ENCODE measurements around the gene CRLF1. TPM values are rescaled to one million over a fixed set of nuclear protein-coding genes. Genes with fewer than 3 reads are reported as not detected.

The CRLF1 gene
- total RNA-seq, 1 experiment from 2014 or later: 0.61 TPM

GRCh38 chr19:18558604-18559003 lies 48.0 kb downstream of the CRLF1 start:
- Histone ChIP-seq H3K27me3 (replicated peaks; ENCODE audit: control insufficient read depth, insufficient read depth, low read length) (no peaks in the 10 kb centered on the region), H3K36me3 (ENCODE audit: control insufficient read depth, insufficient read depth, low read length) (no peaks in the 10 kb centered on the region), H3K9me3 (no peaks in the 10 kb centered on the region), H3K4me1 (no peaks in the 10 kb centered on the region), H3K4me3 (ENCODE audit: low read depth, low read length) (peak overlapping the region; percentile 98)
- Mint-ChIP-seq H3K9me3 (ENCODE audit: unreplicated experiment) (no peaks in the 10 kb centered on the region), H3K27me3 (ENCODE audit: insufficient read depth, unreplicated experiment) (no peaks in the 10 kb centered on the region), H3K4me3 (ENCODE audit: unreplicated experiment) (peak overlapping the region; percentile 70), H3K36me3 (ENCODE audit: insufficient read depth, unreplicated experiment) (peaks cover 6% of the 10 kb centered on the region), H3K4me1 (ENCODE audit: low read depth, unreplicated experiment) (no peaks in the 10 kb centered on the region), H3K27ac (ENCODE audit: unreplicated experiment) (peak overlapping the region; percentile 60)
- no peak for TF ChIP-seq CTCF (IDR thresholded peaks at IDR 0.05; ENCODE audit: insufficient read depth in 1 of 2, low read depth in 1 of 2, low read length in 1 of 2, severe bottlenecking in 1 of 2, unreplicated experiment in 1 of 2)
- CTCF ChIA-PET: interaction anchor here (1.6 to 1.7 kb wide), 2 partner anchors 39 to 70 kb away, joined by 9 to 12 read pairs; no protein-coding TSS in a partner anchor
- no TSS peak for BruUV-seq (replicated peaks)
- DNase-seq: no peak
- POLR2A ChIA-PET: interaction anchor here (1.4 to 1.8 kb wide), 2 partner anchors 12 to 31 kb away, joined by 10 to 12 read pairs; partner anchors contain the start of gene UBA52
- intact Hi-C loops (cut with micrococcal nuclease; ENCODE audit: unreplicated experiment): loop anchor here (5.0 kb wide), 1 partner anchor 36 kb away; the partner anchor contains the start of gene ELL

GRCh38 chr19:18558202-18558555 lies 48.4 kb downstream of the CRLF1 start:
- TF ChIP-seq CTCF (IDR thresholded peaks at IDR 0.05; ENCODE audit: insufficient read depth in 1 of 2, low read depth in 1 of 2, low read length in 1 of 2, severe bottlenecking in 1 of 2, unreplicated experiment in 1 of 2): no peak
- H3K4me3 ChIP-seq (ENCODE audit: low read depth, low read length): peak overlapping the region; percentile 98
- Mint-ChIP-seq H3K36me3 (ENCODE audit: insufficient read depth, unreplicated experiment) (peaks cover 6% of the 10 kb centered on the region), H3K4me1 (ENCODE audit: low read depth, unreplicated experiment) (no peaks in the 10 kb centered on the region), H3K9me3 (ENCODE audit: unreplicated experiment) (no peaks in the 10 kb centered on the region), H3K27me3 (ENCODE audit: insufficient read depth, unreplicated experiment) (no peaks in the 10 kb centered on the region), H3K27ac (ENCODE audit: unreplicated experiment) (peak overlapping the region; percentile 60), H3K4me3 (ENCODE audit: unreplicated experiment) (peak overlapping the region; percentile 70)
- H3K4me1 ChIP-seq: no peaks in the 10 kb centered on the region
- CTCF ChIA-PET: interaction anchor here (0.8 to 1.7 kb wide), 7 partner anchors 13 to 81 kb away, joined by 3 to 12 read pairs (median 3); partner anchors contain the start of gene ELL
- intact Hi-C loops (cut with micrococcal nuclease; ENCODE audit: unreplicated experiment): loop anchor here (5.0 kb wide), 1 partner anchor 36 kb away; the partner anchor contains the start of gene ELL
- no peaks in the 10 kb centered on the region for H3K27me3 ChIP-seq (replicated peaks; ENCODE audit: control insufficient read depth, insufficient read depth, low read length)
- no peaks in the 10 kb centered on the region for H3K9me3 ChIP-seq
- H3K36me3 ChIP-seq (ENCODE audit: control insufficient read depth, insufficient read depth, low read length): no peaks in the 10 kb centered on the region
- DNase-seq: no peak
- BruUV-seq (replicated peaks): no TSS peak
- POLR2A ChIA-PET: interaction anchor here (1.0 to 1.8 kb wide), 4 partner anchors 13 to 276 kb away, joined by 4 to 12 read pairs (median 8); partner anchors contain the start of genes JUND and UBA52

- no peaks in the 10 kb centered on the region for H3K27me3 Mint-ChIP-seq (ENCODE audit: insufficient read depth, unreplicated experiment)
- peak within 1 kb of the TSS; percentile 70 for H3K4me3 Mint-ChIP-seq (ENCODE audit: unreplicated experiment)
- CTCF ChIA-PET: interaction anchor here (0.5 to 1.7 kb wide), 13 partner anchors 9 to 453 kb away, joined by 3 to 12 read pairs (median 4); partner anchors contain the start of gene ELL
- no peaks in the 10 kb centered on the region for H3K4me1 Mint-ChIP-seq (ENCODE audit: low read depth, unreplicated experiment)
- no peaks in the 10 kb centered on the region for H3K9me3 Mint-ChIP-seq (ENCODE audit: unreplicated experiment)
- no TSS peak for BruUV-seq (replicated peaks)
- peaks cover 6% of the 10 kb centered on the region for H3K36me3 Mint-ChIP-seq (ENCODE audit: insufficient read depth, unreplicated experiment)
- Histone ChIP-seq H3K4me3 (ENCODE audit: low read depth, low read length) (peak within 1 kb of the TSS; percentile 98), H3K27me3 (replicated peaks; ENCODE audit: control insufficient read depth, insufficient read depth, low read length) (no peaks in the 10 kb centered on the region), H3K36me3 (ENCODE audit: control insufficient read depth, insufficient read depth, low read length) (no peaks in the 10 kb centered on the region), H3K4me1 (no peaks in the 10 kb centered on the region), H3K9me3 (no peaks in the 10 kb centered on the region)
- peak; percentile 91 to 97 for DNase-seq
- intact Hi-C loops (cut with micrococcal nuclease; ENCODE audit: unreplicated experiment): loop anchor here (1.0 to 5.0 kb wide), 2 partner anchors 14 to 35 kb away; partner anchors contain the start of genes ELL and UBA52
- H3K27ac Mint-ChIP-seq (ENCODE audit: unreplicated experiment): peak within 1 kb of the TSS; percentile 60
- POLR2A ChIA-PET: interaction anchor here (0.6 to 1.8 kb wide), 7 partner anchors 13 to 278 kb away, joined by 3 to 12 read pairs (median 4); partner anchors contain the start of genes JUND and UBA52
- TF ChIP-seq CTCF (IDR thresholded peaks at IDR 0.05; ENCODE audit: insufficient read depth in 1 of 2, low read depth in 1 of 2, low read length in 1 of 2, severe bottlenecking in 1 of 2, unreplicated experiment in 1 of 2): no peak
Observed at GRCh38 chr19:18557411-18558201, 49.0 kb downstream of the CRLF1 start, which contains the start of gene KXD1. Gene KXD1 (plus strand): TSS chr19:18557870. CDS start chr19:18562057, 4,187 bp downstream.
